SW 1271 (cell line): ENCODE data around the gene TSSK2.
A peak's percentile ranks its signal among the peaks of the same experiment; 100 is the strongest.

Source experiments
- DNase-seq, 2 experiments: peaks; one replicate each; lab custom pipeline; 2025; lab: John Stamatoyannopoulos, UW

The TSSK2 gene

DNA sequence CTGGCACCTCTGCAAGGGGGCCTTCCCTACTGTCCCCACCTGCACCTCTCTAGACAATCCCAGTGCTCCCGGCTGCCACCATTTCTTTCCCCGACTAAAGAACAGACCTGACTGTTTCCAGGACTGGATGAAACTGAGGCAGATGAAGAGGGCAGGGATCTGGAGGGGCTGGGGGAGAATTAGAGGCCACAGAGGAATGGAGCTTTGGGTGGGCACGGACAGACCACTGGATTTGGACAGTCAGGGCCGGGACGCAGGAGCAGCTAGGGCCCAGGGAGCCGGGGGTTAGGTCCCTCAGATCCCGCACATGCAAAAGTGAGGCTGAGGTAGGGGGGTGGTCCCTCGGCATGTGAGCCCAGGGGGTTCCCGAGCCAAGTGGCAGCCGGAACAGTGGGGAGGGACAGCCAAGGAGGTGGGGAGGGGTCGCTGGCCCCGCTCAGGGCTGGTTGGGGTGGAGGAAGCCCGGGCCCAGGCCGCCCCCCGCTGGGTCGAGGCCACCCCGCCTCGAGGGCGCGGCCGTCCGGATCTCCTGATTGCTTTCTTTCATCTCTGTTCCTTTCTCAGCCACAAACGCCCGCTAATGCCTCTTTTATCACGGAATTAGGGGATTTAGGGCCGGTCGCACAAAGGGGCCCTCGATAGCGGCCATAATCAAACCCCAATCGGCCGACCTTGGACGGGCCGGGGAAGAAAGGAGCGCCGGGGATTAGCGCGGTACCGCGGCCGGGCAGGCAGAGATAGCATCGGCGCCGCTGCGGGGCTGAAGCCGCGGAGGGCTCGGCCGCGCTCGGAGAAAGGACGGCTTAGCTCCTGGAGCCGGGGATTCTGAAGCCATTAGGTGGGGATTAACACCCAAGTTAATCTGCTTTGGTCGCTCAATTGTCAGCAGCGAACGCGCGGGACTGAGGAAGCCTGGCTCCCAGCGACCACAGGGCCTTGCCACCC, 38.2 kb downstream of the TSSK2 start:
- no peak for DNase-seq

DNA sequence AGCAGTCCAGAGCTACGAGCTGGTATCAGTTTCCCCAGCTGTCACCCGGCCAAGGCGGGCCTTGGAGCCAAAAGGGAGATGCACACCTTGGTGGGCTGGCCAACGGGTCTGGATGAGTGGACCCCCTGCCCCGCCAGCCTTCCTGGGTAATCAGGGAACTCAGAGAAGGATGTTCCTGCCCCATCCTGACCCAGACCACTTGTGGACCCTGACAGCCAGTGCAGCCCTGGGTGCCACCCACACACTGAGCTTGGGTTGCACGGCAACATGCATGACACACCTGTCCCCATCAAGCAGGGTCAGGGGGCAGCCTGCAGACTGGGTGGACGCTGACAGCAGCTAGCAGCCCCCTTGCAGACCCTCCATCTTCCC, 38.8 kb downstream of the TSSK2 start:
- no peak for DNase-seq

DNA sequence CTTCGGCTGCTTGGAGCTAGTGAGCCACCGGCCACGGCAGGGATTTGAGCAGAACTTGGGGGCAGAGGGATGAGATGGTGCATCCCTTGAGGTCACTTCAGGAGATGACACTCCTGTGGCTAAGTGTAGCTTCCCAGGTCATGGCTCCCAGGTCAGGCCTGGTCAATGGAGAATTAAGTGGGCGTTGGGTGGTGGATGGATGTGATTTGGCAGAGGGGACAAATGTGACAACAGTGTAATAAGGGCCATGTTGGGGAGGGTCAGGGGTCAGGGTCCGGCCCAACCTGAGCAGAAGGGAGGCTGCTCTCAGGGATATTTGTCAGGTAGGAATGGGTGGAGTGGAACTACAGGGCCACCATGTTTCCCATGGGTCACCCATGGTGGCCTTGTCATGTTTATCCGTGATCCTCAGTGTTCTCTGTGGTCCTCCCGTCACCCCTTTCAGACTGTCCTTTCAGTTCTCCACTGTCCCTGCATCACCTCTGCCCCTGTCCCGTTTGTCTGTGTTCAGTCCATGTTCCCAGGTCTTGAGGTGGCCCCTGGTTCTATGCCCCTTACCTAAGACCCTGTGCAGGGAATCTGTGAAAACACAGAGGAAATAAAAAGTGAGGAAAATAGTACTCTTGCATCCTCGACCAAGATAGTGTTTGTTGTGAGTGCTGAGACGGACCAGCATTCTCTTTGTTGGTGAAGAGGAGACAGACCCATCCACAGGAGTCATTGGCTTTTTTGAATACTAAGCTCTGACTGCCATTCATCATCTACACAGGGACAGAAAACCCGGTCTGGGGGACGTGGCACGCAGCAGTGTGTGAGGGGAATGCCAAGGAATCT, 41.3 kb downstream of the TSSK2 start:
- no peak for DNase-seq

DNA sequence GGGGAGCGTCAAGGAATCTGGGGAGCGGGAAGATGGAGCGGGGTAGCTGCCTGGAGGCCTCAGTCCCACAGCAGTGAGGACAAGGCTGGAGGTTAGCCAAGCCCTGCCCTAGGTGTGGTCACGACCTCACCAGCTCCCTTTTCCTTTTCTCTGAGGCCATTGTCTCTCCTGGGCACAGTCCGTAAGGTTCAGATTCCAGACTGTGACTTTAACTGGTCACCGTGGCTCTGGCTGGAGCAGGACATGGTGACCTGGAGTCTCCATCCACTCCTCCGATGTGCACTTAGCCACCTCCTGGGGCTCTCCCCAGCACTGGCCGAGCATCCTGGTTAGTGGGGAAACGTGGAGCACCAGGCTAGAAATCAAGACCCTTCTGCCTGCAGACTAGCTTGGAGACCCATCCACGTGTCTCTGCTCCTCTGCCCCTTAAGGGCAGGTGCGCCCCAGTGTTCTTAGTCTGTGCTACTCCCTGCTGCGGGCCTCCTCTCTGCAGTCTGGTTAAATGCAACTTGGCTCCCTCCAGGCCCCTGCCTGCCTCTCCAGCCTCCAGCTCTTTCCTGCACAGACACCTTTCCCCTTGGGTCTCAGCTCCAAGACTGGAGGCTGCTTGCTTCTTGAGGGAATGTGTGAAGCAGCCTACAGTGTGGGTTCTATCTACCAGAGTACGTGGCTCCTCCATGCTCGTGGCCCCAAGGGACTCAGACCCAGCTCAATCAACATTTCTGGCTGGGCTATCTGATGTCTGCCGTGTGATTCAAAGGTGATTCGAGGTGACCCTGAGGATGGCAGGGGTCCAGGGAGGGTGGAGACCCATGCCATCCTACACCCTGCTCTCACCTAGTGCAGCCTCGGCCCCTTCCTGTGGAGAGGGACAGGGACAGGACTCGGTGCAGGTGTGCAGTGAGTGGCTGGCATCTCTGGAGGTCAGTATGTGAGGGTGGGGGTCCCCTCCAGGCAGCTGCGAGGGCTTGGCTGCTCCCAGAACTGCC, 42.2 kb downstream of the TSSK2 start:
- DNase-seq: no peak

DNA sequence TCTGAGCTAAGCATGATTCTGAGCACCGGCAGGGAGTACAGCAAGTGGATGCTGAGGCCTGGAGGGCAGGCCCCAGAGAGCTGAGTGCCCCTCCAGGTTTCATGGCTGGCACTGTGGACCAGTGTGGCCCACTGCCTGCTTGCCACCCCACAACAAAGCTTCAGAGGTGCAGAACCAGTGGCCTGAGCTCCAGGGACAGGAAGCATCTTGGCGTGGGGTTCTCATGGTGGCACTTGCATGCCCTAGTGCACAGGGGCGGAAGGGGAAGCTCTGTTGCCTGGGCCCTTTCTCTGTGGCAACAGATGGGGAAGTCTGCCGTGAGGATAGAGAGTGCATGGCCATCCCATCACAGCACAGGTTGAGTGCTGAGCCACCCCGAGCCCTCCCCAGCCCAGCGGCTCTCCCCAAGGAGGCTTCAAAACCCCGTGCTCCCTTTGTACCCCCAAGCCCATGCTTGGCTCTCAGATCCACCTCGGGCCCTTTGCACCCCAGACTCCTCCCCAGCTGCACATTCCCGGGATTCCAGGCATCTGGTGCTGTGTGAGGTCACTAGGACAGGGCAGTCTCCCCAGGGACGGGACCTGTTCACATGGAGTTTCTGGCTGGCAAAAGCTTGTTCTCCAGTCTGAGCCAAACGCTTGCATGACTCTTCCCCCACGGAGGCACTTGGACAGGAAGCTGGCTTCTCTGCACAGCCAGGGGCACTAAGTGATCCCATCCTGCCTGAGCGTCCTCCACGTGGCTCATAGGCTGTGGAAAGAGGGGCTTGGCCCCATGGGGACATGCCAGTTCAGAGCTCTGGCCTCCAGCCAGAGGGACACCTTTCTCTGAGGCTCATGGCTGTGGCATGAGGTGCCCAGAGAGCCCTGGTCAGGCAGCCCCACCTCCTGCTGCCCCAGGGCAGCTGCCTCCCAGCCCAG, 43.3 kb downstream of the TSSK2 start:
- DNase-seq: no peak

DNA sequence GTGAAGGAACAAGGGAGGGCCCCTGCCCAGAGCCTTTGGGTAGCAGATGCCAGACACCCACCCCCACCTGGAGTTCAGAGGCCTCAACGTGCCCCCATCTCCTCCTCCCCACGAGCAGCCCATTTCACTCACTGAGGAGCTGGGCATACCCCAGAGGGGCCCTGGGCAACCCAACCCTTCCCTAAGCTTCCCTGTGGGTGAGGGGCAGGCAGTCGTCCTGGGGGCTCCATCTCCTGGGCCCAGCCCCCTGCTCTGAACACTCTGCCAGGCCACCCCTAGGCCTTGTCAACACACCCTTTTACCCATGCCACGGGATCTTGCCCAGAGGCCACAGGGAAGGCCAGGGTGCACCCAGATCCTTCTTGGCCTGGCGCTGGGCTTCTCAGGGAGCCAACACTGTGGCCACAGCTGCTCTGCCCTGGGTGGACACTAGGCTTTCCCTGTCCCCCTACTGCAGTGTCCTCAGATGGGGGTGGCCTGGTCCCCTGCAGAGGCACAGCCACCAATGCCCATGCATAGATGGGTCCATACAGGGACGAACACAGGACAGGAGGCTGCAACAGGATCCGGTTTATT, 44.0 kb downstream of the TSSK2 start:
- DNase-seq: no peak

- no peak for DNase-seq
These were observed 44.6 kb downstream of the TSSK2 start for GRCh38 chr22:19175602-19176174.

GRCh38 chr22:19176175-19176643, 45.1 kb downstream of the TSSK2 start:
- DNase-seq: no peak

DNA sequence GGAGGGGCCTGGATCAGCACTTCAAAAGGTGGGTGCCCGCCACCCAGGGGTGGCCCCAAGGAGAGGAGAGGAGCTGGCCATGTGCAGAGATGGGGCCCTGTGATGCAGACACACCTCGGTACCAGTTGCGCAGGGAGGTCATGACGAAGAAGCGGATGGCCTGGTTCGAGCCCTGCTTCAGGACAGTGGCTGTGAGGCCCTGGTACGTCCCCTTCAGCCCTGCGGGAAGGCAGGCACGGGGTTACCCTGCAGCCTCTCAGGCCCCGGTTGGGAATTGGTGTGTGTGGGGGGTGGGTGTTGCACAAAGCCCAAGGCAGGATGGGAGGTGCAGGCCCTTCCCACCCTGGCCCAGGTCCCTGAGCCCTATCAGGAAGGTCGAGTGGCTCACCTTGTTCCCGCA, 45.6 kb downstream of the TSSK2 start:
- DNase-seq: no peak

DNA sequence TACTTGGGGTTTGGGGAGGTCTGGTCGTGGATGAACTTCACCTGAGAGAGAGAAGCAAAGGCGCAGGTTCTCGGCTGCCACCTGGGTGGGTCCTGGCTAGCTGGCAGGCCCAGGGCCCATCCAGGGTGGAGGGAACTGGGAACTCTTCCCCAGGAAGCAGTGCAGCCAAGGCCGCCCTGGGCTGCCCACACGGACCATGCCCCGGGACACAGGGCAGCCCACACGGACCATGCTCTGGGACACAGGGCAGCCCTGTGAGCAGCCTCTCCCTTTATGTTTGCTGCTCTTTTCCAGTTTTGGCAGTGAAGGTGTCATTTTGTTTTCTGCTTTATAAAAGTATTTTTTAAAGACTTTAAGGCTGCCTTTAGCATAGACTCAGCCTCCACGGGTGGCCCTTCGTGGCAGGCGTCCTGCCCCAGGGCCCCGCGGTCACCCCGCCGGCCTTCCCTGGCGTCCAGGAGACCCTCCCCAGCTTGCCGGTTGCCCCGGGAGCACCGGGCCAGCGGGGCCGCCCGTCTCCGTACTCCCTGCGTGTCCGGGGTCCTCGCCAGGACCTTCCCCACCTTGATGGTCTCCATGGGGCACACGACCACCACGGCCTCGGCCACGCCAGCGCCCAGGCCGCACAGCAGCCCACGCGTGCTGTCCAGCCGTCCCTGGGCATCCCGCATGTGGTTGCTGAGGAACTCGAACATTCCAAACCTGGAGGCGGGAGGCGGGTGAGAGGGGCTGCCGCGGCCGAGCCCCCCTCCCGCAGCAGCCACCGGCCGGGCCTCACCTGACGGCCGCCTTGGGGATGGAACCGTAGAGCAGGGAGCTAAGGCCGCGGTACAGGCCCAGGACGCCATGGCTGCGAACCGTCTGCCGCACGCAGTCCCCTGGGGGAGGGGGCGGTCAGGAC, 46.3 kb downstream of the TSSK2 start:
- DNase-seq: no peak

GRCh38 chr22:19178065-19178656, 47.1 kb downstream of the TSSK2 start:
- DNase-seq: no peak

DNA sequence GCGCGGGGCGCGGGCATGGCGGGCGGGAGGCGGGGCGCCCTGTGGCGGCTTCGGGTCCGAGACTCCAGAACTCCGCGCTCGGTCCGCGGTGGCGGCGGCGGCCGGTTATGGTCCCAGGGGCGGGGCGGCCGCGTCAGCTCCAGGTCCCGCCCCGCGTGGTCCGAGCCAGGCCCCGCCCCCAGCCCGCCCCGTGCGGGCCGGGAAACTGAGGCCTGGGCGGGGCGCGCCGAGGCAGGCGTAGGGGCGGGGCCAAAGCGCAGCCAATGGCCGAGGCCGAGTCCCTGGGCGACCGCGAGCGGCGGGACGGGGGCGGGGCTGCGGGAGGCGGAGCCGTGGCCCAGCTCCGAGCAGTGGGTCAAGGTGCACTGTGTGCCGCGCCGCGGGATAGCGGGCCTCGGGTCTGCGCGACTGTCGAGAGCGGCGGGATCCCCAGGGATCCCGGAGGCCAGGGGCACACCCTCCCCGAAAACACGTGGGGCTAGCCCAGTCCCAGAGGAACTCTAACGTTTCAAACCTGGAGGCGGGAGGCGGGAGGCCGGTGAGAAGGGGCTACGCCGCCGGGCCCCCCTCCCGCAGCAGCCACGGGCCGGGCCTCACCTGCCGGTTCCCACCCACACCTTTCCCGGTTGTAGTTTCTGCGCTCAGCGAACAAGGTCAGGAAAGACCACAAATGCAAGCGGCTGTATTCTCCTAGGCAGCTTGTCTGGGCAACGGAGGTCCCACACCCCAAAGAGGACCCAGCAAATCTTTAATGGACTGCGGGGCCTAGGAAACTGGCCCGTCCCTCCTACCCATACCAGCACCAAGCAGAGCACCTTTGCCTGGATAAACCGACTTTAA, 47.8 kb downstream of the TSSK2 start, which contains the start of gene SLC25A1:
SLC25A1 (minus strand) TSS at position 80 of the 840 bp plus-strand sequence; CDS start at position 17, 63 bp downstream.
- DNase-seq: peak in 1 of 2 experiments; percentile 55

DNA sequence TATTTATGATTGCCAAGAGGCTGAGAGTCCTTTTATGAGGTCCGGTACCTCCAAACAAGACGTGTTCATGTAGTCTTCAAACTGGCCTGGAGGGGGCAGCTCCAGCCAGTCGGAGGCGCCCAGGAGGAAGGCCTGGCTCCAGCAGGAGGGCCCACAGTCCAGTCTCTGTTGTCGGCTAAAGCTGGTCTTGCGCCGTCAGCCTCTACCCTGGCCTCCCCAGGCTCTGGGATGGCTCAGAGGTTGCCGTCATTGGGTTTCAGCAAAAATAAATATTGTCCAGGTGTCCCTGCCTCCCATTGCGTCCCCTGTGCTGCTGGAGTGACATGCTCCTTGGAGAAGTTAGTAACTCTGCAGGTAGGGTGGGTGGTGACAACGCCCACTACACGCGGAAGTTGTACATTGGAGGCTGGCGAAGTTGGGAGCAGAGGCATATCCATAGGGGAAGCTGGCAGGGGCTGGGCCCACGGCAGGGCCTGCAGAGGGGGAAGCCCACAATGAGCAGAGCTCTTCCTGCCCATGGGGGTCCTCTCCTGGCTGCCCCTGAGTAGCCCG, 48.5 kb downstream of the TSSK2 start:
- DNase-seq: peak in 1 of 2 experiments; percentile 25

GRCh38 chr22:19180234-19180633, 49.1 kb downstream of the TSSK2 start:
- DNase-seq: no peak

- no peak for DNase-seq
These were observed 49.8 kb downstream of the TSSK2 start for GRCh38 chr22:19180740-19181410.

DNA sequence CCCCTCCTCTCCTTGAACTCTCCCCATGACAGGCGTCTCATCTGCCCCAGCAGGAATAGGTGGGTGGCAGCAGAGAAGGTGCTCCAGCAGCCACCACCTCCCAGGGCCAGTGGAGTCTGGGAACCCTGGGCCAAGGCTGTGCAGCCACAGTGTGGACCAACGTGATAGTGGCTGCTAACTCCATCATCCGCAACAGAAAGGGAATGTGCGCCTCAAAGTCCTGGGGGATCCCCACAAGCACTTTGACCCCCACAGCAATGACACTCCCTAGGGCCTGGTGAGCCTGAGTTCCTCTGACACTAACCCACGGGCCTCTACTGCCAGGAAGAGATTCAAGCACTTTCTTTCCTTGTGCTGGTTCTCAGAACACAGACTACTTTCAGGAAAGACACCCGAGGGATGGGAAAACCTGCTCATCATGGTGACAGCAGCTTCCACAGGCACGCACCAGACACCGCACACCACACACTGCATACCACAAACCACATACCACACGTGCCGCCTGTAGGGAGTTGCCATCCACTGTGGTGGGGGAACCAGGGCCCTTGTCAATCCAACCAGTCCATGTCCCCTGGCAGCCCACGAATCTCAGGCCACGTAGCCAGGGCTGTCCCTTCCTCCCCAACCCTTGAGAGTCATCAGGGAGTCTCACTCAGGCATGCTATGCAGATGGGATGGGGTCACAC, 50.8 kb downstream of the TSSK2 start:
- no peak for DNase-seq
